Cardiac muscle cell (in vitro differentiated cells and primary cell): ENCODE measurements around the gene AFG3L2. TPM values are rescaled to one million over a fixed set of nuclear protein-coding genes. Genes with fewer than 3 reads are reported as not detected.
"Not testable (repeated sequence)": the region's sequence is repeated elsewhere in the genome, so short reads cannot be mapped to it uniquely, and the experiment has no call there.

ENCODE experiments used
- DNase-seq, 2 donors: peaks; one replicate each; pipeline versions ENCODE4 v3.0.0 to v3.0.0-alpha.2; 2010 to 2017; ENCODE audit warnings: low read depth in 1 of 2, low spot score in 1 of 2
- H3K27ac ChIP-seq: fragments of 200-600 bp; sonication (generic); 2 replicates; pipeline ENCODE4 v1.5.1; 2016
- H3K27me3 ChIP-seq: fragments of 200-600 bp; sonication (generic); 2 replicates; pipeline ENCODE4 v1.6.0; 2016; ENCODE audit warnings: control low read depth
- H3K36me3 ChIP-seq: fragments of 200-600 bp; sonication (generic); 2 replicates; pipeline ENCODE4 v1.5.1; 2016; ENCODE audit warnings: control low read depth
- H3K4me1 ChIP-seq: fragments of 200-600 bp; sonication (generic); 2 replicates; pipeline ENCODE4 v1.8.1; 2017; ENCODE audit warnings: low read depth, mild to moderate bottlenecking, mixed run types
- H3K4me3 ChIP-seq: fragments of 200-600 bp; sonication (generic); 2 replicates; pipeline ENCODE4 v1.5.1; 2016; ENCODE audit warnings: mild to moderate bottlenecking
- H3K9me3 ChIP-seq: fragments of 200-600 bp; sonication (generic); 2 replicates; pipeline ENCODE4 v1.5.1; 2017; ENCODE audit warnings: low read depth, mild to moderate bottlenecking, control low read depth
- polyA plus RNA-seq: library from polyadenylated mRNA; unstranded; fragments of >200 nt; fragmentation: Nextera tagmentation; extraction: Ambion mirVana; gene quantifications from 2 replicates; pipeline ENCODE4 v1.2.1, GENCODE V29; 2016
- total RNA-seq: library from RNA; depleted of rRNA; stranded (reverse); fragments of >200 nt; gene quantifications from 2 replicates; pipeline ENCODE4 v1.2.3, GENCODE V29; 2016
- TF ChIP-seq, protein P1 (sequence below): IDR thresholded peaks from 2 replicates; pipeline ENCODE4 v1.5.1; 2012; ENCODE audit warnings: low read depth, mild to moderate bottlenecking, low read length

The AFG3L2 gene
- total and polyA plus RNA-seq, 2 experiments from 2014 or later = 83.5 to 97.6 TPM

GRCh38 chr18:12388442-12388841 lies 11.4 kb upstream of the AFG3L2 start:
- DNase-seq = no peak
- no peak overlapping the region for H3K27ac ChIP-seq
- no peaks in the 10 kb centered on the region for H3K36me3 ChIP-seq
- TF ChIP-seq, protein P1, sequence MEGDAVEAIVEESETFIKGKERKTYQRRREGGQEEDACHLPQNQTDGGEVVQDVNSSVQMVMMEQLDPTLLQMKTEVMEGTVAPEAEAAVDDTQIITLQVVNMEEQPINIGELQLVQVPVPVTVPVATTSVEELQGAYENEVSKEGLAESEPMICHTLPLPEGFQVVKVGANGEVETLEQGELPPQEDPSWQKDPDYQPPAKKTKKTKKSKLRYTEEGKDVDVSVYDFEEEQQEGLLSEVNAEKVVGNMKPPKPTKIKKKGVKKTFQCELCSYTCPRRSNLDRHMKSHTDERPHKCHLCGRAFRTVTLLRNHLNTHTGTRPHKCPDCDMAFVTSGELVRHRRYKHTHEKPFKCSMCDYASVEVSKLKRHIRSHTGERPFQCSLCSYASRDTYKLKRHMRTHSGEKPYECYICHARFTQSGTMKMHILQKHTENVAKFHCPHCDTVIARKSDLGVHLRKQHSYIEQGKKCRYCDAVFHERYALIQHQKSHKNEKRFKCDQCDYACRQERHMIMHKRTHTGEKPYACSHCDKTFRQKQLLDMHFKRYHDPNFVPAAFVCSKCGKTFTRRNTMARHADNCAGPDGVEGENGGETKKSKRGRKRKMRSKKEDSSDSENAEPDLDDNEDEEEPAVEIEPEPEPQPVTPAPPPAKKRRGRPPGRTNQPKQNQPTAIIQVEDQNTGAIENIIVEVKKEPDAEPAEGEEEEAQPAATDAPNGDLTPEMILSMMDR = no peak
- H3K27me3 ChIP-seq = no peaks in the 10 kb centered on the region
- no peak overlapping the region for H3K4me3 ChIP-seq
- no peaks in the 10 kb centered on the region for H3K4me1 ChIP-seq
- H3K9me3 ChIP-seq = no peaks in the 10 kb centered on the region

- Histone ChIP-seq H3K4me1 (no peaks in the 10 kb centered on the region), H3K4me3 (no peak overlapping the region), H3K27me3 (no peaks in the 10 kb centered on the region), H3K36me3 (no peaks in the 10 kb centered on the region), H3K9me3 (no peaks in the 10 kb centered on the region), H3K27ac (no peak overlapping the region)
- DNase-seq = no peak
- TF ChIP-seq, protein P1 = no peak
These were observed 7.2 kb upstream of the AFG3L2 start for GRCh38 chr18:12384261-12384660.

GRCh38 chr18:12383759-12384158 lies 6.7 kb upstream of the AFG3L2 start:
- H3K9me3 ChIP-seq, H3K4me1 ChIP-seq, H3K4me3 ChIP-seq, H3K27ac ChIP-seq, H3K27me3 ChIP-seq, DNase-seq, H3K36me3 ChIP-seq: not testable (repeated sequence)

GRCh38 chr18:12382221-12382814 lies 5.3 kb upstream of the AFG3L2 start:
- not testable (repeated sequence) for H3K4me3 ChIP-seq, H3K27me3 ChIP-seq, H3K36me3 ChIP-seq, H3K9me3 ChIP-seq, H3K4me1 ChIP-seq, DNase-seq, H3K27ac ChIP-seq

DNA sequence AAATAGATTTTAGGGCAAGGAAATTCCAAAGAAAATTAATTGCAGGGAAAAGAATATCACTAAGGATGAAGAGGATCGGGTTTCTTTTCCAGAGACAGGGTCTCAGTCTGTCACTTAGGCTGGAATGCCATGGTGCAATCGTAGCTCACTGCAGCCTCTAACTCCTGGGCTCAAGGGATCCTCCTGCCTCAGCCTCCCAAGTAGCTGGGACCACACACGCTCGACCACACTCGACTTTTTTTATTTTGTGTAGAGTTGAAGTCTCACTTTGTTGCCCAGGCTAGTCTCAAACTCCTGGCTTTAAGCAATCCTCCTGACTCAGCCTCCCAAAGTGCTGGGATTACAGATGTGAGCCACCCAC lies 1.2 kb upstream of the AFG3L2 start:
- not testable (repeated sequence) for H3K9me3 ChIP-seq, H3K27me3 ChIP-seq, H3K36me3 ChIP-seq, DNase-seq
- peak overlapping the region; percentile 97 for H3K27ac ChIP-seq
- H3K4me1 ChIP-seq = peaks cover 16% of the 10 kb centered on the region
- H3K4me3 ChIP-seq = peak overlapping the region; percentile 42

DNA sequence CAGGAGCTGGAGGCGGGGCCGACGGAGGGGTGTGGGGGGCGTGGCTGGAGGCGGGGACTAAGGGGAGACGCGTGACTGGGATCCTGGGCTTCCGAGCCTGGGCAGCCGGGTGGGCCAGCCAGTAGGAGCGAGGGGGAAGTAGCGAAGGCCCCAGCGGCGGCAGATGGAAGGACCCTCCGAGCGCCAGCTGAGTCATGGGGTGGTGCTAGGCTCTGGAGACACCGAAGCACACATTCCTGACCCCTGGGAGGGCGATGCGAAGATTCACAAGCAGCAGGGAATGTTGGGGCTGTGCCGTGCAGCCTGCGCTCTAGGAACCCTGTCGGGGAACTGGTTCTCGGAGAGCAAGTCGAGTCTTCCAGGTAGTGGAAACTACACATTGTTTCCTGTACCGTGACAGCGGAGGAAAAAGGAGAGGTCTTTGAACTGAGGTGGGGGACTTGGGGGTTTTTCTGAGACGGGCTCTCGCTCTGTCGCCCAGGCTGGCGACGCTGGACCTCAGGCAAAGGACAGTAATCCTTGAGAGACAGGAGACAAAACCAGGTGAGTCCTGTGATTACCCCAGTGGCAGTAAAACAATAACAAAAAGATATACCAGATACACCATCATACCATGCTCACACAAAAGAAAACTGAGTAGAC lies 650 bp upstream of the AFG3L2 start:
- H3K9me3 ChIP-seq = no peaks in the 10 kb centered on the region
- TF ChIP-seq, protein P1 = peak; percentile 9
- H3K4me1 ChIP-seq = peaks cover 19% of the 10 kb centered on the region
- no peaks in the 10 kb centered on the region for H3K27me3 ChIP-seq
- peak overlapping the region; percentile 97 for H3K27ac ChIP-seq
- peak overlapping the region; percentile 42 for H3K4me3 ChIP-seq
- H3K36me3 ChIP-seq = no peaks in the 10 kb centered on the region
- DNase-seq = no peak

DNA sequence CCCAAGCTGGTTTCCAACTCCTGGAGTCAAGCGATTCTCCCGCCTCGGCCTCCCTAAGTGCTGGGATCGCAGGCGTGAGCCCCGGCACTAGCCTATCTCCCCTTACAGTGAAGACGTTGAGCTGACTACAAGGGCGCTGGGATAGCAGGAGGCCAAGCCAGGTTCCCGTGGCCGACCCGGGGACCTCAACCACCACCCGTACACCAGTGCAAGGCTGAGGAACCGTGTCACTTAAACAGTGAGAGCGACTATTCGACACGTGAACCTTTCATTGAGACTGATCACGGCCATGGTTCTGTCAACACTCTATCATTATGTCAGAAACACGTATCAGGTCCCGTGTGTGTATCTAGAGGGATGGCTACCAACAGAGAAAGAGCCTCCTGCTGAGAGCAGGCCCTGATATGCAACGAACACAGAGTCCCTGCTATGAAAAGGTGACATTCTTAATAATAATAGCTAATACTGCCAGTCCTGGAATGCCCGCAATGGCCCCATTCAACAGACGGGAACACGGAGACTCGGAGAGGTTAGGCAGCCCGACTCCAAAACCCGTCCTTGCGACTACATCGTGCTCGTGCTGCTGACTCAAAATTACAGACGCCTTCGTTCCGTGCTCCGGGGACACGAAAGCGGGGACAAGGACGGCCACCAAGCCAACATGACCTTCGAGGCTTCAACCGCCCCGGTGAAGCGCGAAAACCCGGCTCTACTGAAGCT lies 833 bp downstream of the AFG3L2 start:
- Histone ChIP-seq H3K27ac (peak overlapping the region; percentile 100), H3K36me3 (no peaks in the 10 kb centered on the region), H3K27me3 (no peaks in the 10 kb centered on the region), H3K4me1 (peaks cover 19% of the 10 kb centered on the region), H3K9me3 (no peaks in the 10 kb centered on the region), H3K4me3 (peak overlapping the region; percentile 56)
- TF ChIP-seq, protein P1 = no peak
- DNase-seq = peak; percentile 20 to 45
